Smooth muscle cell (in vitro differentiated cells): Measurements from ENCODE around the gene MDFIC. TPM values are rescaled to one million over a fixed set of nuclear protein-coding genes. Genes with fewer than 3 reads are reported as not detected.
A peak's percentile ranks its signal among the peaks of the same experiment; 100 is the strongest.

Experiments
- DNase-seq: peaks from one replicate; lab custom pipeline; 2025; ENCODE audit not compliant: unreplicated experiment; lab: John Stamatoyannopoulos, UW
- H2AFZ ChIP-seq: fragments of 200-600 bp; sonication (generic); 2 replicates; pipeline ENCODE4 v1.6.0; 2016; ENCODE audit warnings: antibody characterized with exemption, low read depth, mild to moderate bottlenecking
- H3F3A ChIP-seq: fragments of 200-600 bp; sonication (generic); 2 replicates; pipeline ENCODE4 v1.6.0; 2017; ENCODE audit warnings: antibody characterized with exemption, low read depth
- H3K27ac ChIP-seq: fragments of 200-600 bp; sonication (generic); 2 replicates; pipeline ENCODE4 v1.5.1; 2016; ENCODE audit warnings: low read depth, mild to moderate bottlenecking
- H3K27me3 ChIP-seq: fragments of 200-600 bp; sonication (generic); 2 replicates; pipeline ENCODE4 v1.6.1; 2016; ENCODE audit warnings: low read depth, mild to moderate bottlenecking
- H3K36me3 ChIP-seq: fragments of 200-600 bp; sonication (generic); 2 replicates; pipeline ENCODE4 v1.5.1; 2016; ENCODE audit warnings: low read depth
- H3K4me1 ChIP-seq: fragments of 200-600 bp; sonication (generic); 2 replicates; pipeline ENCODE4 v1.5.1; 2016; ENCODE audit warnings: low read depth
- H3K4me2 ChIP-seq: fragments of 200-600 bp; sonication (generic); 2 replicates; pipeline ENCODE4 v1.6.0; 2016; ENCODE audit warnings: mild to moderate bottlenecking
- H3K4me3 ChIP-seq: fragments of 200-600 bp; sonication (generic); 2 replicates; pipeline ENCODE4 v1.5.1; 2016; ENCODE audit warnings: mild to moderate bottlenecking
- H3K79me2 ChIP-seq: fragments of 200-600 bp; sonication (generic); 2 replicates; pipeline ENCODE4 v1.6.0; 2016; ENCODE audit warnings: low read depth, mild to moderate bottlenecking
- H3K9ac ChIP-seq: fragments of 200-600 bp; sonication (generic); 2 replicates; pipeline ENCODE4 v1.6.0; 2016; ENCODE audit warnings: low read depth
- H3K9me3 ChIP-seq: fragments of 200-600 bp; sonication (generic); replicated peaks from 2 replicates; pipeline ENCODE4 v1.5.1; 2016; ENCODE audit warnings: low read depth
- H4K20me1 ChIP-seq: fragments of 200-600 bp; sonication (generic); 2 replicates; pipeline ENCODE4 v1.6.0; 2016; ENCODE audit warnings: low read depth
- WGBS: methylation state at CpG from one replicate; pipeline ENCODE4 v1.1.7; 2016; ENCODE audit warnings: low lambda C conversion rate; 5-methylcytosine and 5-hydroxymethylcytosine counted together
- polyA plus RNA-seq: library from polyadenylated mRNA; unstranded; fragments of >200 nt; fragmentation: Nextera tagmentation; extraction: Ambion mirVana; gene quantifications from 2 replicates; pipeline ENCODE4 v1.2.1, GENCODE V29; 2016
- total RNA-seq: library from RNA; depleted of rRNA; stranded (reverse); fragments of >200 nt; gene quantifications from 2 replicates; pipeline ENCODE4 v1.2.3, GENCODE V29; 2014
- TF ChIP-seq, protein P1 (sequence below): fragments of 200-600 bp; sonication (generic); IDR thresholded peaks from 2 replicates; pipeline ENCODE4 v1.5.1; 2017; ENCODE audit warnings: borderline replicate concordance, mild to moderate bottlenecking, antibody characterized with exemption; ENCODE audit not compliant: insufficient read depth, poor library complexity, severe bottlenecking

MDFIC gene
- total and polyA plus RNA-seq, 2 experiments from 2014 or later: 17.5 to 37.0 TPM

DNA sequence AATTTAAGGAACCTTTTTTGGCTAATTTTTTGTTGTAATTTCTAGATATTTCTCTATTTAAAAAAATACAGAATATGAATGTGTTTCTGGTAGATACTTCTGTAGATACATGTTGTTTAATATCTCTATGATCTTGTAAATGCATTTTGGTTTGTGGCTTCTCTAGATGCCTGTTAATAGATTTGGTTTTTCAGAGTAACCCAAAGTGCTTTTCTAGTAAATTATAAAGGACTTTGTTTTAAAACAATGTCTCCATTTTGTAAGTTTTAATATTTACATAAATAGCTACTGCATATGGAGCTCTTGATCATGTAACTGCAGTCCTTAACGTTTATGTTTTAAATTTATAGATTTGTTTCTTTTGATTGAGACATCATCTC lies 88.5 kb downstream of the MDFIC start:
- Histone ChIP-seq H3K36me3 (no peaks in the 10 kb centered on the region), H3K4me2 (no peak overlapping the region), H3K4me1 (peaks cover 10% of the 10 kb centered on the region), H3K9me3 (no peaks in the 10 kb centered on the region), H3F3A (no peaks in the 10 kb centered on the region), H3K79me2 (no peaks in the 10 kb centered on the region), H3K4me3 (no peak overlapping the region), H3K27me3 (no peaks in the 10 kb centered on the region), H3K27ac (no peak overlapping the region), H3K9ac (no peak overlapping the region), H2AFZ (no peak overlapping the region), H4K20me1 (peaks cover 13% of the 10 kb centered on the region)
- TF ChIP-seq, protein P1, sequence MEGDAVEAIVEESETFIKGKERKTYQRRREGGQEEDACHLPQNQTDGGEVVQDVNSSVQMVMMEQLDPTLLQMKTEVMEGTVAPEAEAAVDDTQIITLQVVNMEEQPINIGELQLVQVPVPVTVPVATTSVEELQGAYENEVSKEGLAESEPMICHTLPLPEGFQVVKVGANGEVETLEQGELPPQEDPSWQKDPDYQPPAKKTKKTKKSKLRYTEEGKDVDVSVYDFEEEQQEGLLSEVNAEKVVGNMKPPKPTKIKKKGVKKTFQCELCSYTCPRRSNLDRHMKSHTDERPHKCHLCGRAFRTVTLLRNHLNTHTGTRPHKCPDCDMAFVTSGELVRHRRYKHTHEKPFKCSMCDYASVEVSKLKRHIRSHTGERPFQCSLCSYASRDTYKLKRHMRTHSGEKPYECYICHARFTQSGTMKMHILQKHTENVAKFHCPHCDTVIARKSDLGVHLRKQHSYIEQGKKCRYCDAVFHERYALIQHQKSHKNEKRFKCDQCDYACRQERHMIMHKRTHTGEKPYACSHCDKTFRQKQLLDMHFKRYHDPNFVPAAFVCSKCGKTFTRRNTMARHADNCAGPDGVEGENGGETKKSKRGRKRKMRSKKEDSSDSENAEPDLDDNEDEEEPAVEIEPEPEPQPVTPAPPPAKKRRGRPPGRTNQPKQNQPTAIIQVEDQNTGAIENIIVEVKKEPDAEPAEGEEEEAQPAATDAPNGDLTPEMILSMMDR: no peak
- WGBS: 81% methylated on average over 1 of the region's 1 CpG
- DNase-seq: no peak

DNA sequence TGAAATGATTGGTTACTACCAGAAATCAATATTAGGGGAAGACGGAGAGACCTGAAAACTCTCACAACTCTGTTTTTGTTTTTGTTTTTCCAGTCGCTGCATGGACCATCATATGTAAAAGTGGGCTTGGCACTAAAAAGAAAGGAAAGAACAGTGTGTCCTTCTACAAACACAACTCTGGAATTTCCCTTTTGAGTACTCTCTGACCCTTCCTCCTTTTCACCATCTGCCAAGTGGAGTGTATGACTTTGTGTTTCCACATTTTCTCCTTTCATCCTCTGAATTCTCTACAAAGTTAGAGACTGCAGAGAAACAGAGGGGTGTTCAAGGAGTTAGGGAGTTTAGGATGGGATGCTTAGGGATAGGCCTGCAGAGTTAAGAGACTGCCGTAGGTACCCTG lies 92.0 kb downstream of the MDFIC start:
- no peak for DNase-seq
- no peaks in the 10 kb centered on the region for H3K9me3 ChIP-seq
- H3K4me3 ChIP-seq: no peak overlapping the region
- H3K4me1 ChIP-seq: peaks cover 6% of the 10 kb centered on the region
- H3K79me2 ChIP-seq: no peaks in the 10 kb centered on the region
- no peaks in the 10 kb centered on the region for H3K27me3 ChIP-seq
- no peak overlapping the region for H3K27ac ChIP-seq
- no peak overlapping the region for H3K4me2 ChIP-seq
- H3K36me3 ChIP-seq: no peaks in the 10 kb centered on the region
- no peak overlapping the region for H2AFZ ChIP-seq
- 91% methylated on average over 3 of the region's 3 CpGs for WGBS
- no peaks in the 10 kb centered on the region for H3F3A ChIP-seq
- peaks cover 4% of the 10 kb centered on the region for H4K20me1 ChIP-seq
- no peak overlapping the region for H3K9ac ChIP-seq
- TF ChIP-seq, protein P1: no peak

DNA sequence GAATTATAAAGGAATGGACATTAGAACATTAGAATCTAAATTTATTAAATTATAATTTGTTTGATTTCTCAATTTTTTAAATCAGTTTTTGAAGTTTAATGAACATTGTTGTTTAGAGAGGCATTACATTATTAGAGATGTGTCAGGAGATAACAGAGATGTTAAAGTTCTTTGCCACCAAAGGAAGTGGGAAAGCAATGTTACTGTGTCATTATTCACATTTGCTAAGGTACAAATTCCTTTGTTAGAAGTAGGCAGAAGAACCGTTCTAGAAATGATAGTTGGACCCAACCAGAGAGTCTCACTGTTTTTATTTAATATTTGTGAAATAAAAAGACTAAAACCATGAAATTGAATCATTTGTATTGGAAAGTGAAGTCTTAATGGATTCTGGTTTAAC lies 92.9 kb downstream of the MDFIC start:
- TF ChIP-seq, protein P1: no peak
- Histone ChIP-seq H3F3A (no peaks in the 10 kb centered on the region), H3K4me1 (no peaks in the 10 kb centered on the region), H4K20me1 (no peaks in the 10 kb centered on the region), H2AFZ (no peak overlapping the region), H3K9me3 (no peaks in the 10 kb centered on the region), H3K4me3 (no peak overlapping the region), H3K9ac (no peak overlapping the region), H3K4me2 (no peak overlapping the region), H3K79me2 (no peaks in the 10 kb centered on the region), H3K36me3 (no peaks in the 10 kb centered on the region), H3K27ac (peak overlapping the region; percentile 87), H3K27me3 (no peaks in the 10 kb centered on the region)
- WGBS: 91% methylated on average over 1 of the region's 1 CpG
- no peak for DNase-seq

DNA sequence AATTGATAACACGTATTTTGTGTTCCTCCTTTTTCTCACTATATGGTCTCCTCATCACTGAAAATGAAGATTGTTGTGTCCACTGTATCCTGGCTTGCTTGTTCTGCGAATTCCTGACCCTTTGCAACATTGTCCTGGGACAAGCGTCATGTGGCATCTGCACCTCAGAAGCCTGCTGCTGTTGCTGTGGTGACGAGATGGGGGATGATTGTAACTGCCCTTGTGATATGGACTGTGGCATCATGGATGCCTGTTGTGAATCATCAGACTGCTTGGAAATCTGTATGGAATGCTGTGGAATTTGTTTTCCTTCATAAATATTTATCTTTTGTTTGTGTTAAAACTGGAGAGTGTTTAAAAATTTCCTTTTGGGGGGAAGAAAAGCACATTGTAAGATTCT lies 93.7 kb downstream of the MDFIC start:
- TF ChIP-seq, protein P1: no peak
- Histone ChIP-seq H3K27ac (peak overlapping the region; percentile 87), H3F3A (no peaks in the 10 kb centered on the region), H3K4me3 (no peak overlapping the region), H3K36me3 (no peaks in the 10 kb centered on the region), H3K79me2 (no peaks in the 10 kb centered on the region), H3K4me1 (no peaks in the 10 kb centered on the region), H3K9ac (peak overlapping the region; percentile 41), H3K27me3 (no peaks in the 10 kb centered on the region), H4K20me1 (no peaks in the 10 kb centered on the region), H3K9me3 (no peaks in the 10 kb centered on the region), H2AFZ (no peak overlapping the region), H3K4me2 (peak overlapping the region; percentile 29)
- no peak for DNase-seq
- 39% methylated on average over 4 of the region's 4 CpGs for WGBS
